CD8-positive, alpha-beta memory T cell (primary cell): Measurements from ENCODE around the gene TTC33. TPM values are rescaled to one million over a fixed set of nuclear protein-coding genes. Genes with fewer than 3 reads are reported as not detected.
"Not testable (repeated sequence)": the region's sequence is repeated elsewhere in the genome, so short reads cannot be mapped to it uniquely, and the experiment has no call there.

Experiments
- CTCF ChIA-PET: fragments of 350-600 bp; sonication (Branson Sonifier 250); formaldehyde crosslinking; loops from one replicate; lab custom pipeline; 2021; ENCODE audit warnings: antibody characterized with exemption; lab: Charles Lee
- POLR2A ChIA-PET: fragments of 350-600 bp; sonication (Branson Sonifier 250); formaldehyde crosslinking; loops from one replicate; lab custom pipeline; 2021; ENCODE audit warnings: antibody characterized with exemption; lab: Charles Lee
- DNase-seq, 5 donors: peaks; one replicate each; pipeline versions ENCODE4 v3.0.0 to v3.0.0-alpha.2; 2020 to 2022; ENCODE audit warnings: mixed read lengths in 1 of 5
- H3K27ac ChIP-seq: one replicate; pipeline ENCODE4 v1.7.0; 2013; ENCODE audit warnings: low read depth, mild to moderate bottlenecking, low read length, moderate library complexity
- H3K27me3 ChIP-seq: 2 replicates; pipeline ENCODE4 v1.7.0; 2013; ENCODE audit warnings: low read length, mild to moderate bottlenecking; ENCODE audit not compliant: insufficient read depth, poor library complexity, severe bottlenecking
- H3K36me3 ChIP-seq: 2 replicates; pipeline ENCODE4 v1.7.0; 2013; ENCODE audit warnings: mild to moderate bottlenecking, low read length, moderate library complexity; ENCODE audit not compliant: insufficient read depth
- H3K4me1 ChIP-seq: 2 replicates; pipeline ENCODE4 v1.7.0; 2013; ENCODE audit warnings: mild to moderate bottlenecking, low read length, moderate library complexity; ENCODE audit not compliant: insufficient read depth
- H3K4me3 ChIP-seq: 2 replicates; pipeline ENCODE4 v1.7.0; 2013; ENCODE audit warnings: mild to moderate bottlenecking, low read length
- H3K9me3 ChIP-seq: 2 replicates; pipeline ENCODE4 v1.7.0; 2013; ENCODE audit warnings: mild to moderate bottlenecking, low read length
- H3K27ac Mint-ChIP-seq, 8 donors: one replicate each; pipeline ENCODE4 v1.8.0; 2020 to 2021; ENCODE audit warnings: mixed read lengths in 8 of 8, mild to moderate bottlenecking in 6 of 8, inconsistent platforms in 3 of 8, moderate library complexity in 3 of 8
- H3K27me3 Mint-ChIP-seq, 2 donors: one replicate each; pipeline ENCODE4 v1.8.0; 2020 to 2021; ENCODE audit warnings: mixed read lengths in 2 of 2, mild to moderate bottlenecking in 1 of 2, moderate library complexity in 1 of 2
- H3K36me3 Mint-ChIP-seq, 3 donors: one replicate each; pipeline ENCODE4 v1.8.0; 2020 to 2021; ENCODE audit warnings: mixed read lengths in 3 of 3, inconsistent platforms in 1 of 3, mild to moderate bottlenecking in 1 of 3
- H3K4me1 Mint-ChIP-seq, 3 donors: one replicate each; pipeline ENCODE4 v1.8.0; 2020 to 2021; ENCODE audit warnings: mixed read lengths in 3 of 3, inconsistent platforms in 1 of 3, mild to moderate bottlenecking in 1 of 3
- H3K4me3 Mint-ChIP-seq, 7 donors: one replicate each; pipeline ENCODE4 v1.8.0; 2020 to 2021; ENCODE audit warnings: mixed read lengths in 7 of 7, mild to moderate bottlenecking in 6 of 7, moderate library complexity in 4 of 7, inconsistent platforms in 2 of 7
- H3K9me3 Mint-ChIP-seq, 5 donors: one replicate each; pipeline ENCODE4 v1.8.0; 2020 to 2022; ENCODE audit warnings: mixed read lengths in 5 of 5, mild to moderate bottlenecking in 3 of 5, moderate library complexity in 2 of 5, inconsistent platforms in 1 of 5
- polyA plus RNA-seq: library from polyadenylated mRNA; unstranded; fragments of 300-500 nt; fragmentation: Illumina TruSeq; gene quantifications from one replicate; pipeline ENCODE4 v1.2.3, GENCODE V29; 2021
- total RNA-seq, 2 experiments: library from RNA; stranded (reverse); gene quantifications; one replicate each; pipeline ENCODE4 v1.2.3, GENCODE V29; 2021

TTC33 gene
- total and polyA plus RNA-seq, 3 experiments from 2014 or later: 13.9 to 27.7 (median 25.3) TPM

GRCh38 chr5:40571729-40572128, 184.0 kb downstream of the TTC33 start:
- Mint-ChIP-seq H3K4me3 (no peak overlapping the region), H3K27ac (no peak overlapping the region), H3K4me1 (peaks cover 4 to 10% (median 8%) of the 10 kb centered on the region in 3 donors), H3K27me3 (no peaks in the 10 kb centered on the region), H3K36me3 (no peaks in the 10 kb centered on the region), H3K9me3 (no peaks in the 10 kb centered on the region)
- no peaks in the 10 kb centered on the region for H3K9me3 ChIP-seq
- CTCF ChIA-PET: no interaction called here
- no peak for DNase-seq
- no peaks in the 10 kb centered on the region for H3K36me3 ChIP-seq
- H3K4me3 ChIP-seq: no peak overlapping the region
- no peak overlapping the region for H3K27ac ChIP-seq
- H3K4me1 ChIP-seq: no peaks in the 10 kb centered on the region
- POLR2A ChIA-PET: no interaction called here
- no peaks in the 10 kb centered on the region for H3K27me3 ChIP-seq

- Histone ChIP-seq H3K4me3 (no peak overlapping the region), H3K27me3 (no peaks in the 10 kb centered on the region), H3K27ac (no peak overlapping the region), H3K36me3 (no peaks in the 10 kb centered on the region), H3K4me1 (no peaks in the 10 kb centered on the region), H3K9me3 (no peaks in the 10 kb centered on the region)
- Mint-ChIP-seq H3K27me3 (no peaks in the 10 kb centered on the region), H3K9me3 (no peaks in the 10 kb centered on the region), H3K4me3 (no peak overlapping the region), H3K4me1 (peaks cover 4 to 10% (median 8%) of the 10 kb centered on the region in 3 donors), H3K27ac (peak overlapping the region in 1 of 8 donors; percentile 6), H3K36me3 (no peaks in the 10 kb centered on the region)
- no peak for DNase-seq
- CTCF ChIA-PET: interaction anchor here (1.2 kb wide), 1 partner anchor 20 kb away, joined by 4 read pairs; no protein-coding TSS in a partner anchor
- POLR2A ChIA-PET: no interaction called here
Observed at GRCh38 chr5:40570408-40571129, 185.2 kb downstream of the TTC33 start.

- Mint-ChIP-seq H3K27me3 (no peaks in the 10 kb centered on the region), H3K36me3 (no peaks in the 10 kb centered on the region), H3K4me1 (peaks cover 4 to 10% (median 8%) of the 10 kb centered on the region in 3 donors), H3K9me3 (no peaks in the 10 kb centered on the region), H3K4me3 (no peak overlapping the region), H3K27ac (no peak overlapping the region)
- no peak overlapping the region for H3K4me3 ChIP-seq
- POLR2A ChIA-PET: no interaction called here
- H3K27ac ChIP-seq: no peak overlapping the region
- H3K9me3 ChIP-seq: no peaks in the 10 kb centered on the region
- DNase-seq: no peak
- CTCF ChIA-PET: interaction anchor here (1.2 kb wide), 1 partner anchor 20 kb away, joined by 4 read pairs; no protein-coding TSS in a partner anchor
- no peaks in the 10 kb centered on the region for H3K27me3 ChIP-seq
- H3K36me3 ChIP-seq: no peaks in the 10 kb centered on the region
- no peaks in the 10 kb centered on the region for H3K4me1 ChIP-seq
Observed at GRCh38 chr5:40569546-40570270, 186.1 kb downstream of the TTC33 start.

GRCh38 chr5:40568548-40568947, 187.2 kb downstream of the TTC33 start:
- no peaks in the 10 kb centered on the region for H3K9me3 ChIP-seq
- no peaks in the 10 kb centered on the region for H3K4me1 ChIP-seq
- H3K27me3 Mint-ChIP-seq: no peaks in the 10 kb centered on the region
- no peak overlapping the region for H3K27ac Mint-ChIP-seq
- CTCF ChIA-PET: no interaction called here
- POLR2A ChIA-PET: no interaction called here
- no peak for DNase-seq
- no peaks in the 10 kb centered on the region for H3K36me3 ChIP-seq
- peaks cover 4 to 10% (median 10%) of the 10 kb centered on the region in 3 donors for H3K4me1 Mint-ChIP-seq
- no peaks in the 10 kb centered on the region for H3K9me3 Mint-ChIP-seq
- H3K27me3 ChIP-seq: no peaks in the 10 kb centered on the region
- no peak overlapping the region for H3K4me3 ChIP-seq
- H3K36me3 Mint-ChIP-seq: no peaks in the 10 kb centered on the region
- no peak overlapping the region for H3K27ac ChIP-seq
- no peak overlapping the region for H3K4me3 Mint-ChIP-seq

- POLR2A ChIA-PET, H3K4me1 Mint-ChIP-seq, H3K27ac ChIP-seq, CTCF ChIA-PET, H3K4me3 Mint-ChIP-seq, H3K36me3 ChIP-seq, H3K4me1 ChIP-seq, H3K4me3 ChIP-seq, H3K27me3 ChIP-seq, H3K27me3 Mint-ChIP-seq, H3K9me3 Mint-ChIP-seq, H3K9me3 ChIP-seq, H3K27ac Mint-ChIP-seq, DNase-seq: not testable (repeated sequence)
- H3K36me3 Mint-ChIP-seq: peaks cover 0 to 14% (median 2%) of the 10 kb centered on the region in 3 donors
Observed at GRCh38 chr5:40563173-40563572, 192.6 kb downstream of the TTC33 start.

GRCh38 chr5:40560474-40561110, 195.2 kb downstream of the TTC33 start:
- no peak overlapping the region for H3K4me3 ChIP-seq
- H3K27ac ChIP-seq: no peak overlapping the region
- H3K27me3 ChIP-seq: no peaks in the 10 kb centered on the region
- Mint-ChIP-seq H3K36me3 (peaks cover 0 to 14% (median 2%) of the 10 kb centered on the region in 3 donors), H3K9me3 (peaks cover 0 to 7% (median 2%) of the 10 kb centered on the region in 5 donors), H3K4me3 (no peak overlapping the region), H3K27me3 (no peaks in the 10 kb centered on the region), H3K4me1 (peaks cover 0 to 9% (median 1%) of the 10 kb centered on the region in 3 donors), H3K27ac (peak overlapping the region in 1 of 8 donors; percentile 12)
- ChIA-PET POLR2A (no interaction called here), CTCF (no interaction called here)
- H3K4me1 ChIP-seq: no peaks in the 10 kb centered on the region
- no peaks in the 10 kb centered on the region for H3K36me3 ChIP-seq
- DNase-seq: no peak
- H3K9me3 ChIP-seq: no peaks in the 10 kb centered on the region

GRCh38 chr5:40559306-40559705, 196.5 kb downstream of the TTC33 start:
- peaks cover 0 to 7% (median 2%) of the 10 kb centered on the region in 5 donors for H3K9me3 Mint-ChIP-seq
- H3K27me3 Mint-ChIP-seq: no peaks in the 10 kb centered on the region
- peaks cover 0 to 8% (median 1%) of the 10 kb centered on the region in 3 donors for H3K4me1 Mint-ChIP-seq
- POLR2A ChIA-PET: no interaction called here
- CTCF ChIA-PET: no interaction called here
- H3K27ac Mint-ChIP-seq: no peak overlapping the region
- H3K4me3 Mint-ChIP-seq: no peak overlapping the region
- H3K4me1 ChIP-seq: no peaks in the 10 kb centered on the region
- no peaks in the 10 kb centered on the region for H3K9me3 ChIP-seq
- no peak for DNase-seq
- no peak overlapping the region for H3K4me3 ChIP-seq
- no peak overlapping the region for H3K27ac ChIP-seq
- no peaks in the 10 kb centered on the region for H3K27me3 ChIP-seq
- H3K36me3 Mint-ChIP-seq: peaks cover 0 to 14% (median 2%) of the 10 kb centered on the region in 3 donors
- no peaks in the 10 kb centered on the region for H3K36me3 ChIP-seq

- Histone ChIP-seq H3K9me3 (no peaks in the 10 kb centered on the region), H3K27me3 (no peaks in the 10 kb centered on the region), H3K27ac (no peak overlapping the region), H3K36me3 (no peaks in the 10 kb centered on the region), H3K4me3 (no peak overlapping the region), H3K4me1 (no peaks in the 10 kb centered on the region)
- ChIA-PET CTCF (no interaction called here), POLR2A (no interaction called here)
- Mint-ChIP-seq H3K36me3 (peaks cover 0 to 9% (median 2%) of the 10 kb centered on the region in 3 donors), H3K4me3 (no peak overlapping the region), H3K4me1 (peaks cover 0 to 16% (median 1%) of the 10 kb centered on the region in 3 donors), H3K27ac (no peak overlapping the region), H3K27me3 (no peaks in the 10 kb centered on the region), H3K9me3 (peaks cover 0 to 5% (median 0%) of the 10 kb centered on the region in 5 donors)
- no peak for DNase-seq
Observed at GRCh38 chr5:40557501-40557900, 198.3 kb downstream of the TTC33 start.
